Stimulated activated naive CD4-positive, alpha-beta T cell treated with Interleukin-2 at 50 U/mL for 16 hours (primary cell): ENCODE data around the gene GADD45B.
"Not testable (repeated sequence)": the region's sequence is repeated elsewhere in the genome, so short reads cannot be mapped to it uniquely, and the experiment has no call there.

Experiments
- DNase-seq: peaks from one replicate; lab custom pipeline; 2025; lab: John Stamatoyannopoulos, UW

GADD45B gene

GRCh38 chr19:2469102-2469914, 6.6 kb upstream of the GADD45B start:
- DNase-seq, result no peak

GRCh38 chr19:2469915-2470200, 6.1 kb upstream of the GADD45B start:
- DNase-seq, result not testable (repeated sequence)

- peak; percentile 91 for DNase-seq
Observed at GRCh38 chr19:2474232-2475017, 1.5 kb upstream of the GADD45B start.

GRCh38 chr19:2475018-2475701, 767 bp upstream of the GADD45B start:
- DNase-seq, result peak; percentile 72

- peak; percentile 81 for DNase-seq
Observed at GRCh38 chr19:2476451-2477140, 669 bp downstream of the GADD45B start.

- no peak for DNase-seq
Observed at GRCh38 chr19:2477141-2477710, 1.3 kb downstream of the GADD45B start.

GRCh38 chr19:2477732-2478191, 1.8 kb downstream of the GADD45B start:
- DNase-seq, result no peak

GRCh38 chr19:2478278-2478755, 2.4 kb downstream of the GADD45B start:
- peak; percentile 38 for DNase-seq

GRCh38 chr19:2478756-2479555, 3.0 kb downstream of the GADD45B start:
- peak; percentile 64 for DNase-seq

- DNase-seq, result no peak
Observed at GRCh38 chr19:2479556-2480194, 3.7 kb downstream of the GADD45B start.

GRCh38 chr19:2481466-2481865, 5.5 kb downstream of the GADD45B start:
- no peak for DNase-seq

- DNase-seq, result no peak
Observed at GRCh38 chr19:2482354-2483038, 6.6 kb downstream of the GADD45B start.

GRCh38 chr19:2483084-2483483, 7.2 kb downstream of the GADD45B start:
- DNase-seq, result no peak

- no peak for DNase-seq
Observed at GRCh38 chr19:2483484-2484151, 7.7 kb downstream of the GADD45B start.

GRCh38 chr19:2484178-2484937, 8.4 kb downstream of the GADD45B start:
- DNase-seq, result no peak

- DNase-seq, result no peak
Observed at GRCh38 chr19:2485428-2485827, 9.5 kb downstream of the GADD45B start.

GRCh38 chr19:2487090-2487489, 11.2 kb downstream of the GADD45B start:
- no peak for DNase-seq

GRCh38 chr19:2487842-2488241, 11.9 kb downstream of the GADD45B start:
- no peak for DNase-seq
